Tibial artery (tissue), 4 donors: ENCODE measurements around the gene KAT2B.

ENCODE experiments used
- DNase-seq, 2 donors: peaks; one replicate each; pipeline ENCODE4 v3.0.0-alpha.2; 2019
- H3K27ac ChIP-seq, 2 donors: fragments of 200-600 bp; sonication (generic) in 1 of 2; 1 replicate in 1 of 2; 2 replicates in 1 of 2; pipeline ENCODE4 v1.5.1; 2018 to 2019; ENCODE audit warnings: mild to moderate bottlenecking in 1 of 2
- H3K27me3 ChIP-seq, 2 donors: fragments of 200-600 bp; sonication (generic) in 1 of 2; one replicate each; pipeline versions ENCODE4 v1.5.1 to v1.6.0; 2016 to 2019
- H3K36me3 ChIP-seq, 3 donors: fragments of 200-600 bp; sonication (generic) in 2 of 3; one replicate each; pipeline ENCODE4 v1.5.1; 2016 to 2019; ENCODE audit warnings: mild to moderate bottlenecking in 2 of 3
- H3K4me1 ChIP-seq, 4 donors: fragments of 200-600 bp; sonication (generic) in 2 of 4; 1 replicate in 3 of 4; 2 replicates in 1 of 4; pipeline ENCODE4 v1.5.1; 2016 to 2019
- H3K4me3 ChIP-seq, 2 donors: fragments of 200-600 bp; sonication (generic) in 1 of 2; 1 replicate in 1 of 2; 2 replicates in 1 of 2; pipeline ENCODE4 v1.5.1; 2018 to 2019; ENCODE audit warnings: mild to moderate bottlenecking in 2 of 2
- H3K9me3 ChIP-seq, 3 donors: fragments of 200-600 bp; sonication (generic) in 1 of 3; one replicate each; pipeline ENCODE4 v1.5.1; 2016 to 2019
- intact Hi-C: fragments of 100-400 bp; cut with DNase I; formaldehyde crosslinking; loops from one replicate; pipeline ENCODE4 v1.15.0; 2023; ENCODE audit warnings: low total_unique reads
- TF ChIP-seq, protein P1 (sequence below), 2 experiments: fragments of 200-600 bp in 1 of 2; fragments of 450-650 bp in 1 of 2; IDR thresholded peaks; one replicate each; pipeline ENCODE4 v1.5.1; 2017 to 2019; ENCODE audit warnings: antibody characterized with exemption in 2 of 2, mild to moderate bottlenecking in 1 of 2, moderate library complexity in 1 of 2

Gene KAT2B

DNA sequence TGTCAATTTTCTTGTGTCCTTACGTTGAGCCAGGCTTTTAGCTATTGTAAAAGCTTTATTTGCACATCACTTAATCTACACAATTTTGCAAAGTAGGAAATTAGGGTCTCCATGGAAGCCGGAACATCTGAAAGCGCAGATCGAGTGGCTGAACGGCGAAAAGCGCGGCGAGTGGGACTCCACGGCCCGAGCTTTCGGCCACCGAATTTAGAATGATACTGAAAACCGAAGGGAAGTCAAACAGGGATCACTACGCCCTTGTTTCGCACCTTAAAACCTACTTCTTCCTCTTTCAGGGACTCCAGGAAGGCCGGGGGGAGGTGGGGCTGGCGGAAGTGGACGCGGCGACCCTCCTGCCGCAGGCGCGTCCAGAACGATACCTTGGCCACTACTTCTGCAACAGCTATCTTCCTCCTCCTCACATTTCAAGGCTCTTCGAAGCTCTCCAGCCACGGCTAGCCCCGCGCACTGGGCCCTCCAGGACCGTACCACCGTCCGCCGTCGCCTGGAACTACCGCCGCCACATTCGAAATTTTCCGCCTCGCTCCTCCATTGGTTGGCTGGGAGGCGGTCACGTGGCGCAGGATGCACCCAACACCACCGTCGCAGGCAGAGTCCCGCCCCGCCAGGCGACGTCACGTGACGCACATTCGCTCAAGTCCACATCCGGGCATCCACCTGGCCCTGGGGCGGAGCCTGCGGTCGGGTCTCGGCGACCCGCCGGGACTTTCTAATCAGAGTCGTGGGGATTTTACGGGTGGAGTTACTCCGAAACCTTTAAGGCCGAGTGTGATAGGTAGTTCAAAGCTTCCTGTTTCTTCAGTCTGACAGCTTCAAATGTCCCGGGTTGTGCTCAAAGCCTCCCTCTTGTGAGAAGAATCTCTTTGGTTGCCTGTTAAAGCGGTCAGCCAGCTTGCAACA, 145.7 kb downstream of the KAT2B start, which contains the start of gene SGO1:
Gene SGO1 (minus strand): TSS at position 528 of the 921 bp plus-strand sequence. CDS start 2,179 bp downstream, outside the sequence.
- intact Hi-C loops, result loop anchor here (2.0 to 5.0 kb wide), 2 partner anchors 144 to 239 kb away; partner anchors contain the start of genes KAT2B and RAB5A
- Histone ChIP-seq H3K27ac (peak within 1 kb of the TSS; percentile 92 to 93), H3K27me3 (no peaks in the 10 kb centered on the region), H3K4me1 (peaks cover 0 to 16% (median 4%) of the 10 kb centered on the region in 4 donors), H3K36me3 (no peaks in the 10 kb centered on the region), H3K9me3 (no peaks in the 10 kb centered on the region), H3K4me3 (peak within 1 kb of the TSS; percentile 64 to 77)
- DNase-seq, result peak; percentile 99
- TF ChIP-seq, protein P1, sequence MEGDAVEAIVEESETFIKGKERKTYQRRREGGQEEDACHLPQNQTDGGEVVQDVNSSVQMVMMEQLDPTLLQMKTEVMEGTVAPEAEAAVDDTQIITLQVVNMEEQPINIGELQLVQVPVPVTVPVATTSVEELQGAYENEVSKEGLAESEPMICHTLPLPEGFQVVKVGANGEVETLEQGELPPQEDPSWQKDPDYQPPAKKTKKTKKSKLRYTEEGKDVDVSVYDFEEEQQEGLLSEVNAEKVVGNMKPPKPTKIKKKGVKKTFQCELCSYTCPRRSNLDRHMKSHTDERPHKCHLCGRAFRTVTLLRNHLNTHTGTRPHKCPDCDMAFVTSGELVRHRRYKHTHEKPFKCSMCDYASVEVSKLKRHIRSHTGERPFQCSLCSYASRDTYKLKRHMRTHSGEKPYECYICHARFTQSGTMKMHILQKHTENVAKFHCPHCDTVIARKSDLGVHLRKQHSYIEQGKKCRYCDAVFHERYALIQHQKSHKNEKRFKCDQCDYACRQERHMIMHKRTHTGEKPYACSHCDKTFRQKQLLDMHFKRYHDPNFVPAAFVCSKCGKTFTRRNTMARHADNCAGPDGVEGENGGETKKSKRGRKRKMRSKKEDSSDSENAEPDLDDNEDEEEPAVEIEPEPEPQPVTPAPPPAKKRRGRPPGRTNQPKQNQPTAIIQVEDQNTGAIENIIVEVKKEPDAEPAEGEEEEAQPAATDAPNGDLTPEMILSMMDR (IDR thresholded peaks at IDR 0.05), result no peak

DNA sequence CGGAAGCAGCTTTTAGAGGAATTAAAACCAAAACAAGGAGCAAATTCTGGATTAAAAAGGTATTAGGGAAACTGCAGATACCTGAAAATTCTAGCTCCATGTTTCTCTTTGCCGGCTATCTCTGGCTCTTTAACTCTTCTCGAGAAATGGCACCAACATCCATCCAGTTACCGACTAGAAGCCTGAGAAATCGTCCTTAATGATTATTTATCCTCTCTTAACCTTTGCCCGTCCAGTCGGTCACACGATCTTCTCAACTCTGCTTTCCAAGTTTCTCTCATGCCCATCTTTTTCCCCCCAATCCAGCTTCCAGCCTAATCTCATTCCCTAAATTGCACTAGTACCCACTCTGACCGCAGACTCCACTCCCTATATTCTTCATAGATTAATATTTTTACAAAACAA, 146.4 kb downstream of the KAT2B start:
- no peak for DNase-seq
- intact Hi-C loops, result loop anchor here (5.0 kb wide), 1 partner anchor 144 kb away; the partner anchor contains the start of gene KAT2B
- H3K27me3 ChIP-seq, result no peaks in the 10 kb centered on the region
- H3K4me3 ChIP-seq, result peak overlapping the region; percentile 64 to 77
- no peaks in the 10 kb centered on the region for H3K9me3 ChIP-seq
- TF ChIP-seq, protein P1 (IDR thresholded peaks at IDR 0.05), result no peak
- no peaks in the 10 kb centered on the region for H3K36me3 ChIP-seq
- peaks cover 0 to 16% (median 4%) of the 10 kb centered on the region in 4 donors for H3K4me1 ChIP-seq
- peak overlapping the region; percentile 92 to 93 for H3K27ac ChIP-seq

DNA sequence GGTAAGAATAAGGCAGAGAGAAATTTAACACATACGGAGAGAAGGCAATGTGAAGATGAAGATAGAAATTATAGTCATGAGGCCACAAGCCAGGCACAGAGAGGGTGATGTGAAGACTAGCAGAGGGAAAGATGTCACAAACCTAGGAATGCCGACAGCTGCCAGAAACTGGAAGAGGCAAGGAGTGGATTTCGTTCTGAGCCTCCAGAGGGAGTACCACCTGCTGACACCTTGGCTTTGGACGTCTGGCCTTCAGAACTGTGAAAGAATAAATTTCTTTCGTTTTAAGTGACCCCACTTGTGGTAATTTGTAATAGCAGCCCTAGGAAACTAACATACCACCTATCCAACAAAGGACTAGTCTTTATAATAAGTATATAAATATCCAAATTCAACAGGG, 150.7 kb downstream of the KAT2B start:
- Histone ChIP-seq H3K27me3 (no peaks in the 10 kb centered on the region), H3K4me3 (no peak overlapping the region), H3K9me3 (no peaks in the 10 kb centered on the region), H3K36me3 (no peaks in the 10 kb centered on the region), H3K4me1 (peaks cover 0 to 9% (median 0%) of the 10 kb centered on the region in 4 donors), H3K27ac (no peak overlapping the region)
- DNase-seq, result no peak
- intact Hi-C loops, result no loop called here
- TF ChIP-seq, protein P1 (IDR thresholded peaks at IDR 0.05), result no peak

DNA sequence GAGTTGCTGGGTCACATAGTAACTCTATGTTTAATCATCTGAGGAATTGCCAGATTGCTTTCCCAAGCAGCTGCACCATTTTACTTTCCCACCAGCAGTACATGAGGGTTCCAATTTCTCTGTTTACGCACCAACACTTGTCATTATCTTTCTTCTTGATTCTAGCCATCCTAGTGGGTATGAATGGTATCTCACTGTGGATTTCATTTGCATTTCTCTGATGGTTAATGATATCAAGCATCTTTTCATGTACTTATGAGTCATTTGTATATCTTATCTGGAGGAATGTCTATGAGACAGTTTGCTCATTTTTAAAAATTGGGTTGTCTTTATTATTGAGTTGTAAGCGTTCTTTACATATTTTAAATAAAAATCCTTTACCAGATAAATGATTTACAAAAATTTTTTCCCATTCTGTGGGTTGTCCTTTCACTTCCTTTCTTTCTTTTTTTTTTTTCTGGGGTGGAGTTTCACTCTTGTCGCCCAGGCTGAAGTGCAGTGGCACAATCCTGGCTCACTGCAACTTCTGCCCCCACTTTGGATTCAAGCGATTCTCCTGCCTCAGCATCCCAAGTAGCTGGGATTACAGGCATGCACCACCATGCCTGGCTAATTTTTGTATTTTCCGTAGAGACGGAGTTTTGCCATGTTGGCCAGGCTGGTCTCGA, 154.7 kb downstream of the KAT2B start:
- Histone ChIP-seq H3K27ac (no peak overlapping the region), H3K27me3 (no peaks in the 10 kb centered on the region), H3K4me3 (no peak overlapping the region), H3K4me1 (no peaks in the 10 kb centered on the region), H3K9me3 (no peaks in the 10 kb centered on the region), H3K36me3 (no peaks in the 10 kb centered on the region)
- no peak for DNase-seq
- intact Hi-C loops, result no loop called here
- TF ChIP-seq, protein P1 (IDR thresholded peaks at IDR 0.05), result no peak

DNA sequence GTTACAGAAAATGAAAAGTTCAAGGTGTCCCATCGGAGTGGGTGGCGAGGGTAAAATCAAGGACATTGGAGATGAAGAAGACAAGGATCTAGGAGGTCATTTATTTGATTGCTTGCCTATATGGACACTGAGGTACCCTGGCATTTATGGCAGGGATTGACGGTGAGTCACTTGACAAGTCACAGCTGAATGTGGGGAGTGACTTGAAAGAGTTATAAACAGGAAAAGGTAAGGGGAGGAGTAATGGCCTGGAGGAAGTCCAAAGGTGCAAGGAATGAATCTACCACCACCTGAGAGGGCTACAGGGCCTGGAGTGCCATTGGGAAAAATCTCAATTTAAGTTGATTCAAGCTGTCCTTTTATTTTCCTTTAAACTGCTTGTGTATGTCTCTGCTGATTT, 157.5 kb downstream of the KAT2B start:
- TF ChIP-seq, protein P1 (IDR thresholded peaks at IDR 0.05), result no peak
- intact Hi-C loops, result no loop called here
- Histone ChIP-seq H3K9me3 (no peaks in the 10 kb centered on the region), H3K4me3 (no peak overlapping the region), H3K4me1 (no peaks in the 10 kb centered on the region), H3K36me3 (no peaks in the 10 kb centered on the region), H3K27me3 (no peaks in the 10 kb centered on the region), H3K27ac (no peak overlapping the region)
- DNase-seq, result no peak
